ENCODE results near the gene SPEM2. TPM values are rescaled to one million over a fixed set of nuclear protein-coding genes. Genes with fewer than 3 reads are reported as not detected.

The SPEM2 gene
- total and polyA plus RNA-seq, 2 of the 8 experiments (the other 6 are each of a cell fraction or from before 2014, with no cell fraction given): 0.03 TPM; not detected in 1

GRCh38 chr17:7414837-7415236, 10.6 kb upstream of the SPEM2 start:
- Histone ChIP-seq H3K18ac (ENCODE audit: extremely low read depth, low read length) (no peak overlapping the region), H3K79me2 (ENCODE audit: control insufficient read depth in 1 of 2, insufficient read depth in 2 of 2, low read length in 2 of 2) (no peaks in the 10 kb centered on the region), H2BK120ac (replicated peaks; ENCODE audit: low read depth, low read length) (no peak overlapping the region), H3K4me3 (ENCODE audit: extremely low read depth in 1 of 4, insufficient read depth in 2 of 4, low read depth in 3 of 4, low read length in 4 of 4) (no peak overlapping the region), H2AK5ac (ENCODE audit: low read depth, low read length) (no peak overlapping the region), H3K4me2 (ENCODE audit: insufficient read depth in 1 of 2, low read depth in 2 of 2, low read length in 2 of 2) (no peak overlapping the region), H4K8ac (ENCODE audit: extremely low read depth, insufficient read depth, low read length) (no peak overlapping the region), H4K5ac (ENCODE audit: insufficient read length, low read depth, low read length) (no peak overlapping the region), H2AFZ (ENCODE audit: low read length) (no peak overlapping the region), H3K9ac (replicated peaks in 1 of 4; ENCODE audit: extremely low read depth in 1 of 4, low read depth in 3 of 4, low read length in 3 of 4) (no peak overlapping the region), H3K23me2 (ENCODE audit: low read depth, low read length) (peaks cover 4% of the 10 kb centered on the region; the same call in 1 of the 2 replicates), H3K27me3 (replicated peaks in 1 of 4; ENCODE audit: control insufficient read depth in 3 of 4, extremely low read depth in 1 of 4, insufficient read depth in 3 of 4, low read length in 3 of 4) (no peaks in the 10 kb centered on the region), H3K27ac (ENCODE audit: low read depth, low read length) (no peak overlapping the region), H3K14ac (ENCODE audit: insufficient read length) (no peak overlapping the region), H2BK12ac (ENCODE audit: low read depth, low read length) (no peak overlapping the region), H3K36me3 (ENCODE audit: control insufficient read depth in 2 of 4, insufficient read depth in 4 of 4, low read length in 3 of 4) (peaks cover 0 to 34% (median 14%) of the 10 kb centered on the region in 4 experiments; a peak in 6 of 8 replicates), H3K4ac (replicated peaks; ENCODE audit: insufficient read length, low read depth, low read length) (no peak overlapping the region), H2BK15ac (ENCODE audit: low read length) (no peak overlapping the region), H3K79me1 (ENCODE audit: low read depth, low read length) (0 out of 2 replicates have a peak, but pooled peaks cover 1% of the 10 kb centered on the region), H3K4me1 (replicated peaks in 1 of 4; ENCODE audit: control insufficient read depth in 3 of 4, insufficient read depth in 4 of 4, low read length in 3 of 4) (peaks cover 0 to 12% (median 7%) of the 10 kb centered on the region in 4 experiments; a peak in 5 of 7 replicates), H3K23ac (ENCODE audit: insufficient read length) (no peak overlapping the region), H2BK5ac (ENCODE audit: low read depth, low read length) (no peak overlapping the region), H4K20me1 (replicated peaks in 1 of 2; ENCODE audit: control insufficient read depth in 1 of 2, insufficient read depth in 2 of 2, low read length in 2 of 2) (peaks cover 2 to 13% of the 10 kb centered on the region in 2 experiments), H4K91ac (replicated peaks; ENCODE audit: insufficient read length, low read length) (no peak overlapping the region), H3K56ac (replicated peaks; ENCODE audit: insufficient read length, low read depth, low read length) (no peak overlapping the region), H2BK20ac (ENCODE audit: low read length) (no peak overlapping the region), H3K9me3 (ENCODE audit: insufficient read depth in 2 of 2, low read depth in 1 of 2, low read length in 1 of 2) (no peaks in the 10 kb centered on the region)
- ChIA-PET POLR2A (ENCODE audit: partially characterized antibody) (interaction anchor here (0.7 to 2.8 kb wide), 6 partner anchors 8 to 69 kb away, joined by 3 to 14 read pairs (median 4); partner anchors contain the start of genes NLGN2 and TMEM256), CTCF (ENCODE audit: partially characterized antibody) (interaction anchor here (2.4 kb wide), 1 partner anchor 23 kb away, joined by 5 read pairs; no protein-coding TSS in a partner anchor)
- 89% methylated on average over 14 of the region's 14 CpGs; no CpG with 5 or more reads in 1 of the 2 experiments for WGBS, 2 experiments (ENCODE audit: extremely low coverage in 1 of 2, insufficient coverage in 1 of 2, insufficient read length in 1 of 2, insufficient replicate concordance in 2 of 2, low coverage in 1 of 2, low lambda C conversion rate in 2 of 2, missing lambda C conversion rate in 1 of 2)
- no peak for FAIRE-seq
- DNase-seq (ENCODE audit: low read depth in 1 of 2, low spot score in 2 of 2): no peak
- TF ChIP-seq EP300 (IDR thresholded peaks at IDR 0.05; ENCODE audit: borderline replicate concordance in 1 of 2, low read depth in 2 of 2, low read length in 2 of 2) (no peak), RBBP5 (IDR thresholded peaks at IDR 0.05; ENCODE audit: borderline replicate concordance, low read depth, low read length) (no peak), CREB1 (IDR thresholded peaks at IDR 0.05) (no peak), NANOG (IDR thresholded peaks at IDR 0.05; ENCODE audit: insufficient read depth, low read depth, low read length, poor library complexity, severe bottlenecking) (no peak), SP1 (IDR thresholded peaks at IDR 0.05; ENCODE audit: low read depth, low read length) (no peak), BACH1 (IDR thresholded peaks at IDR 0.05; ENCODE audit: low read length) (no peak), TAF1 (IDR thresholded peaks at IDR 0.05; ENCODE audit: low read depth, low read length) (no peak), KDM5A (IDR thresholded peaks at IDR 0.05; ENCODE audit: low read length) (no peak), KDM1A (IDR thresholded peaks at IDR 0.05; ENCODE audit: borderline replicate concordance, low read length) (no peak), SRF (IDR thresholded peaks at IDR 0.05; ENCODE audit: low read depth, low read length) (no peak), CTBP2 (IDR thresholded peaks at IDR 0.05; ENCODE audit: borderline replicate concordance, insufficient read depth, insufficient read length, low read length) (no peak), ATF2 (IDR thresholded peaks at IDR 0.05; ENCODE audit: low read length) (no peak)

Measured in H1 (cell line).